ENCODE measurements around the gene IL17RE.
"Not testable (repeated sequence)": the region's sequence is repeated elsewhere in the genome, so short reads cannot be mapped to it uniquely, and the experiment has no call there.

The IL17RE gene

DNA sequence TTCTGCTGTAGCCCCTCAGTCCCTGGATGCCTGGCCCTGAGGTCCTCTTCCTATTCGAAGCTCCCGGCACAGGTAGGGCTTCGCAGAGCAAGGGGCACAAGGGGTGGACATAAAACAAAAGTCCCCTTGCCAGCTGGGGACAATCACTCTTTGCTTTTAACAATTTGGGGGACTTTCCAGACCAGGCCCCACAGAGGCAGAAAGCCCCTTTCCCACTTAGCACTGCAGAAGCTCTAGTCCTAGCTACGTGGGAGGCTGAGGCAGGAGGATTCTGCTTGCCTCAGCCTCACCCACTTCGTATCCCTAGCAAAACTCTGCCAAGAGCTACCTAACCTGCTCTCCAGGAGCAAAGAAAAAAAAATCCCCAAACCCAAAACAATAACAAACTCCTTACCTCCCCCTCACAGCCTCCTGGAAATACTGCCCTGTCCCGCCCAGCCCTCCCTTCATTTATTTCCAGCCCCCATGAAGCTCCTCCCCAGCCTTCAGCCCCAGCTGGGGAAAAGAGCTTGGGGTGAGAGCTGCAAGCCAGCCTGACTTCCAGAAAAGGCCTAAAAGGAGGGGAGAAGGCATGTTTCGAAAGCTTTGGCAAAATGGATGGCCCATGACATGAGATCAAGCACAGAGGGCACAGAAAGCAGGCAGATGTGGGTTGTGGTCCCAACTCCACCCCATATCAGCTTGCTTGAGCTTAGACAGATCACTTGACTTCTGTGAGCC is 22.7 kb upstream of the IL17RE start, which contains the start of gene CIDEC:
CIDEC (minus strand) TSS at position 424 of the 720 bp plus-strand sequence. CDS start 1,767 bp downstream, outside the sequence.
- no peak for DNase-seq (ENCODE audit: low read depth in 1 of 2, low spot score in 1 of 2)

GRCh38 chr3:9881441-9881840 is 21.2 kb upstream of the IL17RE start:
- DNase-seq (ENCODE audit: low read depth in 1 of 2, low spot score in 1 of 2), result no peak

- no peak for DNase-seq (ENCODE audit: low read depth in 1 of 2, low spot score in 1 of 2)
These were observed 18.7 kb upstream of the IL17RE start for GRCh38 chr3:9883706-9884554.

- no peak for DNase-seq (ENCODE audit: low read depth in 1 of 2, low spot score in 1 of 2)
These were observed 18.0 kb upstream of the IL17RE start for GRCh38 chr3:9884555-9885165.

GRCh38 chr3:9886328-9886727 is 16.3 kb upstream of the IL17RE start:
- no peak for DNase-seq (ENCODE audit: low read depth in 1 of 2, low spot score in 1 of 2)

DNA sequence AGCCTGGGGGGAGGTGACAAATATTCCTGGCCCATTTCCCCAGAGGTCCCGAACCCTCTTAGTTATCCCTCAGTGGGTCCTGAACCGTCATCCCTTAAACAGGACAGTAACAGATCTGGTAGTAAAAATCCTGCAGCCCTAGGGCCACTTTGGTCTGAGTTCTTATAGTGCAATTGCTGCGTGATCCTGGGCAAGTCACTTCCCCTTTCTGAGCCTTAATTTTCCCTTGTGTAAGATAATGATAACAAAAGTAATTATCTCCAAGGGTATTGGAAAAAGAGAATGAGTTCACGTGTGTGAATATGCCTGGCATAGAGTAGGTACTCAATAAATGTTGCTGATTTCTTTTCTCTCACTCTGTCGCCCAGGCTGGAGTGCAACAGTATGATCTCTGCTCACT is 15.2 kb upstream of the IL17RE start:
- DNase-seq (ENCODE audit: low read depth in 1 of 2, low spot score in 1 of 2), result no peak

DNA sequence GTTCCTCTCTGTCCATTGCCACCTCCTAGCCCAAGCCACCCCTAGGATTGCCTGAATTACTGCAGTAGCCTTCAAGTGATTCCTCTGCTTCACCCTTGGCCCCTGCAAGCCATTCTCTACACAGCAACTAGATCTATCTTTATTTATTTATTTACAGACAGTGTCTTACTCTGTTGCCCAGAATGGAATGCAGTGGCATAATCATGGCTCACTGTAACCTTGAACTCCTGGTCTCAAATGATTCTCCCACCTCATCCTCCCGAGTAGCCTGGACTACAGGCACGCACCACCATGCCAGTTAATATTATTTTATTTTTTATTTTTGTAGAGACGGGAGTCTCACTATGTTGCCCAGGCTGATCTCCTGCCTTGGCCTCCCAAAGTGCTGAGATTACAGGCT is 14.1 kb upstream of the IL17RE start:
- DNase-seq (ENCODE audit: low read depth in 1 of 2, low spot score in 1 of 2), result no peak

DNA sequence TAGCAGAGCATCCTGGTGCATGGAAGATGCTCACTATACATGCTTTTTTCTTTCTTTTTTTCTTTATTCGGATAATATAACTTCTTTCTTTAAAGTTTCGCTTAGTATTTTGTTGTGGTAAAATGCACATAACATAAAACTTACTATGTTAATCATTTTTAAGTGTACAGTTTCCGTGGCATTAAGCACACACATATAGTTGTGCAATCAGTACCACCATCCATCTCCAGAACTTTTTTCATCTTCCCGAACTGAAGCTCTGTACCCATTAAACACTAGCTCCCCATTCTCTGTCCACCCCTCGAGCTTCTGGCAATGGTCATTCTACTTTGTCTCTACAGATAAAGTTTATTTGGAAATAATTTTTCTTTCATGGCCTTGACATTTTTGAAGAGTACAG is 13.2 kb upstream of the IL17RE start:
- DNase-seq (ENCODE audit: low read depth in 1 of 2, low spot score in 1 of 2), result no peak

GRCh38 chr3:9890249-9891071 is 12.2 kb upstream of the IL17RE start, which contains the start of gene JAGN1:
Gene JAGN1, plus strand, starts transcription at chr3:9890610. Its CDS starts 113 bp downstream, at chr3:9890723.
- DNase-seq (ENCODE audit: low read depth in 1 of 2, low spot score in 1 of 2), result peak; percentile 86 to 87

GRCh38 chr3:9891072-9891622 is 11.5 kb upstream of the IL17RE start:
- no peak for DNase-seq (ENCODE audit: low read depth in 1 of 2, low spot score in 1 of 2)

- no peak for DNase-seq (ENCODE audit: low read depth in 1 of 2, low spot score in 1 of 2)
These were observed 8.9 kb upstream of the IL17RE start for GRCh38 chr3:9893739-9894138.

- DNase-seq (ENCODE audit: low read depth in 1 of 2, low spot score in 1 of 2), result not testable (repeated sequence)
These were observed 6.9 kb upstream of the IL17RE start for GRCh38 chr3:9895715-9896114.

- DNase-seq (ENCODE audit: low read depth in 1 of 2, low spot score in 1 of 2), result not testable (repeated sequence)
These were observed 5.8 kb upstream of the IL17RE start for GRCh38 chr3:9896755-9897407.

DNA sequence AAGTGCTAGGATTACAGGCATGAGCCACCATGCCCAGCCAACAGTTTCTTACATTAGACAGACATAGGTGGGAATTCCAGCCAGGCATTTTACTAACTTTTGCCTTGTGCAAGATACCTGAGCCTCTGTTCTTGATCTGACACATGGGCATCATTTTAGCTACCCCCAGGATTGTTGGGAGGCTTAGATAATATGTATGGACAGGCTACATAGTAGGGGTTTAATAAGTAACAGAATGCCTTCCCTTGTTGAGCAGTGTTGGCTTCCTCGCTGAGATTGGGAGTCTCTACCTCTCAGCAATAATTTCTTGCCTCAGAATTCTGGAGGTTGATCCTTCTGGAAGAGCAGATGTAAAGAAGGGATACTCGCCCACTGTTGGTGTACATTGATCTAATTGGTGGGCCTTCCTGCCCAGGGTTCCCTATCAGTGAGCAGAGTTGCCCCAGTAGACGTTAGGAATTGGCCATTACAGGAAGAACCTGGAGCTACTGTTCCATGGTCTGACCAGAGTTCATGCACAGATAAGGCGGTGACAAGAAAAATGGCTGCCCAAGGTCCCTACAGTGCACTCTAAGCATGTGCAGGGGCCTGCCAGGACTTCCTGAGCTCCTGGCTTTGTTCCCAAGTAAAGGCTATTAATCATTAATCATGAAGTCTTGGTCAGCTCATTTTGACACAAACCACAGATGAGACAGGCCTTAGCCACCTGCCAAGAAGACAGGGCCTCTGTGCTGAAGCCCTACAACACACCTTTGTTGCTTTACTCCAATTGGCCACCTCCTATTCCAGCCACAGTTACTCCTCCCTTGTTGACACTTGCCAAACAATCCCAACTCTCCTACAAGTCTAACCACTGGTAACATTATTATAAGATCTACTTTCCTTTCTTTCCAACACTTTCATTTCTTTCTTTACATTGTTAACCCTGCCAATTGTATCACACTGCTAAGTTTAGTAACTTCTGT is 5.0 kb upstream of the IL17RE start:
- no peak for DNase-seq (ENCODE audit: low read depth in 1 of 2, low spot score in 1 of 2)

- no peak for DNase-seq (ENCODE audit: low read depth in 1 of 2, low spot score in 1 of 2)
These were observed 4.0 kb upstream of the IL17RE start for GRCh38 chr3:9898467-9899241.

DNA sequence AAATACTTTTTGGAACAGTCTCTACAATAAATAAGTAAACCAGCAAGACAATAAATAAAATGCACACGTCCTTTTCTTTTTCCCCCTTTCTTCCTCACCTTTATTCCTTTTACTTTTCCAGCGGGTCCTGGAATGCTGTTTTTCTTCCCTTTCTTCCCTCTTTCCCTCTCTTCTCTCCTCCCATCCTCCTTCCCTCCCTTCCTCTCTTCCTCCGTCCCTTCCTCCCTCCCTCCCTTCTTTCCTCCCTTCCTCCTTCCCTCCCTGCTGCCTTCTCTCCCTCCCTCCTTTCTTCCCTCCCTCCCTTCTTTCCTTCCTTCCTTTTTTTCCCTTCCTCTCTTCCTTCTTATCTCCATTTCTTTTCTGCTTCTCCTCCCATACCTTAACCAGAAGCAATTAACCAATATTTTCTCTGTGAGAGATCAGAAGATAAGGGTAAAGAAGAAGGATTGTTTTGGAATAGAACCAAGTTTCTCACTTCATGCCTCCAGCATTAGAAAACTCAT is 3.3 kb upstream of the IL17RE start:
- DNase-seq (ENCODE audit: low read depth in 1 of 2, low spot score in 1 of 2), result no peak

- not testable (repeated sequence) for DNase-seq (ENCODE audit: low read depth in 1 of 2, low spot score in 1 of 2)
These were observed 1.7 kb upstream of the IL17RE start for GRCh38 chr3:9900965-9901415.

GRCh38 chr3:9901967-9902366 is 681 bp upstream of the IL17RE start:
- DNase-seq (ENCODE audit: low read depth in 1 of 2, low spot score in 1 of 2), result peak in 1 of 2 donors; percentile 9

Measured in activated CD4-positive, alpha-beta T cell treated with anti-CD3 and anti-CD28 coated beads, Interleukin-2, amount 50 U/mL, for 24 hours (primary cell).